Activated CD4-positive, CD25-positive, alpha-beta regulatory T cell treated with anti-CD3 and anti-CD28 coated beads, Interleukin-2, amount 50 U/mL, for 72 hours (primary cell): Measurements from ENCODE around the gene ZNF85.
A peak's percentile ranks its signal among the peaks of the same experiment; 100 is the strongest.
"Not testable (repeated sequence)": the region's sequence is repeated elsewhere in the genome, so short reads cannot be mapped to it uniquely, and the experiment has no call there.

Source experiments
- DNase-seq: peaks from one replicate; pipeline ENCODE4 v3.0.0; 2021

ZNF85 gene

GRCh38 chr19:20923077-20923871 lies at the start of gene ZNF85:
Gene ZNF85, plus strand, starts transcription at chr19:20923251. Its CDS starts 150 bp downstream, at chr19:20923401.
- peak; percentile 83 for DNase-seq

- DNase-seq: no peak
Measured at GRCh38 chr19:20879501-20879900, 43.5 kb upstream of the ZNF85 start.

DNA sequence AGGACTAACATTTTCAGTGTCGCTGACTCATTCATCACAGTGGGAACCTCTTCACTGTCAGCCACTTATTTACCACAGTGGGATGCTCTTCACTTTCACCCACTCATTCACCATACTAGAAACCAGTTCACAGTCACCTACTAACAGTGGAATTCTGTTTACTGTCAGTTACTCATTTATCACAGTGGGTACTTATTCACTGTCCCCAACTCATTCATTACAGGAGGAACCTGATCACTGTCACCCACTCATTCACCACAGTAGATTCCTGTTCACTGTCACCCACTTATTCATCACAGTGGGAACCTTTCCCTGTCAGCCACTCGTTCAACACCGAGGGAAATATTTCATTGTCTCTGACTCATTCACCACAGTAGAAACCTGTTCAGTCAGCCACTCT lies 10.1 kb upstream of the ZNF85 start:
- no peak for DNase-seq

- DNase-seq: no peak
Measured at GRCh38 chr19:20925481-20925880, 2.4 kb downstream of the ZNF85 start.

- no peak for DNase-seq
Measured at GRCh38 chr19:20926796-20927195, 3.7 kb downstream of the ZNF85 start.

- no peak for DNase-seq
Measured at GRCh38 chr19:20928371-20928770, 5.3 kb downstream of the ZNF85 start.

GRCh38 chr19:20936322-20936947 lies 13.4 kb downstream of the ZNF85 start:
- DNase-seq: not testable (repeated sequence)

DNA sequence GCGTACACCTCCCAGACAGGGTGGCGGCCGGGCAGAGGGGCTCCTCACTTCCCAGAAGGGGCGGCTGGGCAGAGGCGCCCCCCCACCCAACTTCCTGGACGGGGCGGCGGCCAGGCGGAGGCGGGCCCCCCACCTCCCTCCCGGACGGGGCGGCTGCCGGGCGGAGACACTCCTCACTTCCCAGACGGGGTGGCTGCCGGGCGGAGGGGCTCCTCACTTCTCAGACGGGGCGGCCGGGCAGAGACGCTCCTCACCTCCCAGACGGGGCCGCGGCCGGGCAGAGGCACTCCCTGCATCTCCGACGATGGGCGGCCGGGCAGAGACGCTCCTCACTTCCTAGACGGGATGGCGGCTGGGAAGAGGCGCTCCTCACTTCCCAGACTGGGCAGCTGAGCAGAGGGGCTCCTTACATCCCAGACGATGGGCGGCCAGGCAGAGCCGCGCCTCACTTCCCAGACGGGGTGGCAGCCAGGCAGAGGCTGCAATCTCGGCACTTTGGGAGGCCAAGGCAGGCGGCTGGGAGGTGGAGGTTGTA lies 29.6 kb downstream of the ZNF85 start:
- not testable (repeated sequence) for DNase-seq

DNA sequence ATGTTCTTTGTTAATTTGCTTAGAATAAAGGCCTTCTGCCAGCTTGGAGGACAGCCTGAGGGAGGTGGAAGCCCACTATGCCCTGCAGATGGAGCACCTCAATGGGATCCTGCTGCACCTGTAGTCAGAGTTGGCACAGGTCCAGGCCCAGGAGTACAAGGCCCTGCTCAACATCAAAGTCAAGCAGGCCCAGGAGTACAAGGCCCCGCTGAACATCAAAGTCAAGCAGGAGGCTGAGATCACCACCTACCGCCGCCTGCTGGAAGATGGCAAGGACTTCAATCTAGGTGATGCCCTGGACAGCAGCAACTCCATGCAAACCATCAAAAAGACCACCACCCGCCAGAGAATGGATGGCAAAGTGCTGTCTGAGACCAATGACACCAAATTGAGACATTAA lies 41.7 kb downstream of the ZNF85 start:
- no peak for DNase-seq

DNA sequence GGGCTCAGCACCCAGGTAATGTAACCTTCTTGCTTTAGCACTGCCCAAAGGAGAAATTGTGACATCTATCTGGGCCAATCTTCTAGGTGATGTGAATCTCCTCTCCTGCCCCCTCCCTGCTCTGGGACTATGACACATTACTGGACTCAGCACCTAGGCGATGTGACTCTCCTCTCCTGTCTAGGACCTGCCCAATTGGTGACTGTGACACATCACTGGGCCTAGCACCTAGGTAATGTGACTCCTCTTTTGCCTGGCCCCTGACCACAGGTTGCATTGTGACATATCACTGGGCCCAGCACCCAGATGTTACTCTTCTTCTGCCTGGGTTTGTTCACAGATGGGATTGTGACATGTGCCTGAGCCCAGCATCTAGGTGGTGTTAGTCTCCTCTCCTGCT lies 45.0 kb downstream of the ZNF85 start:
- no peak for DNase-seq

- no peak for DNase-seq
Measured at GRCh38 chr19:20969498-20969897, 46.4 kb downstream of the ZNF85 start.

DNA sequence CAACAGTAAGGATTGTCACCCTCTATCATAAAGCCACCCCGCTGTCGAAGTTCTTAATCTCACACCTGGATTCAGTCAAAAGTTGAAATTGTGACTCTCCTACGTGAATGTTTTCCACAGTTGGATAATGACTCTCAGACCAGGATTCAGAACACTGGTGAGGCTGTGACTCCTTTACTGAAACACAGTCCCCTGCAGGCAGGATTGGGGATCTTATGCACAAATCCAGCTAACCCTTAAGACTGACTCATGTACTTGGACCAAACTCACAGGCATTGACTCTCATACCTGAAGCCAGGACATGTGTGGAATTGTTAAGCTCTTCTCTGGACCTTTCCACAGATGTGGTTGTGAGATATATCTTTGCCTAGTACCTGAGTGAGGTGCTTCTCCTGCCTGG lies 46.8 kb downstream of the ZNF85 start:
- DNase-seq: no peak

DNA sequence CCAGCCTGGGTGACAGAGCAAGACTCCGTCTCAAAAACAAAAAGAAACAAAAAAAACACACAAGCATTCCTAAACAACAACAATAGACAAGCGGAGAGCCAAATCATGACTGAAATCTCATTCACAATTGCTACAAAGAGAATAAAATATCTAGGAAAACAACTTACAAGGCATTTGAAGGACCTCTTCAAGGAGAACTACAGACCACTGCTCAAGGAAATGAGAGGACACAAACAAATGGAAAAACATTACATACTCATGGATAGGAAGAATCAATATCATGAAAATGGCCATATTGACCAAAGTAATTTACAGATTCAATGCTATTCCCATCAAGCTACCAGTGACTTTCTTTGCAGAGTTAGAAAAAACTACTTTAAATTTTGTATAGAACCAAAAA lies 69.7 kb downstream of the ZNF85 start:
- not testable (repeated sequence) for DNase-seq

- peak; percentile 84 for DNase-seq
Measured at GRCh38 chr19:20999731-21000352, 76.8 kb downstream of the ZNF85 start.
